HG02759 (cell line): ENCODE data around the gene LAMA4.
"Not testable (repeated sequence)": the region's sequence is repeated elsewhere in the genome, so short reads cannot be mapped to it uniquely, and the experiment has no call there.

Experiments used
- ATAC-seq: cut with Tn5 transposase; IDR thresholded peaks from one replicate; pipeline ENCODE4 v1.9.1; 2021; ENCODE audit warnings: mild to moderate bottlenecking, moderate library complexity; ENCODE audit not compliant: unreplicated experiment

Gene LAMA4

DNA sequence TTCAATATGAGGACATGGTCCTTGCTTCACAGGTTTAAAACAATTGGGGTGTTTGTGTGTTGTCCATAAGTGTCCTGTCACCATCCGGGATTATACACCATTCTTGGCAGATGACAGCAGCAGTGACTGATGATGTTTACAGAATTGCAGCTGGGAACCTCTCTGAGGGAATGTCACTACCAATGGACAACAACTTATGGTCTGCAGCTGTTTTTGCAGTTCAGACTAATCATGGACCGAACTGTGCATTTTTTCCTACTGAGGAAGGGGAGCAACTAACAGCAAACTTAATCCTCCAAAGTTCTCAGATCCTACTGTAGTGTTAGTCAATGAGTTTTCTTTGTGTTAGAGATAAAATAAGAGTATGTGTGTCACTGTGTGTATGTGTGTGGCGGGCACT, 140.9 kb downstream of the LAMA4 start:
- no peak for ATAC-seq

DNA sequence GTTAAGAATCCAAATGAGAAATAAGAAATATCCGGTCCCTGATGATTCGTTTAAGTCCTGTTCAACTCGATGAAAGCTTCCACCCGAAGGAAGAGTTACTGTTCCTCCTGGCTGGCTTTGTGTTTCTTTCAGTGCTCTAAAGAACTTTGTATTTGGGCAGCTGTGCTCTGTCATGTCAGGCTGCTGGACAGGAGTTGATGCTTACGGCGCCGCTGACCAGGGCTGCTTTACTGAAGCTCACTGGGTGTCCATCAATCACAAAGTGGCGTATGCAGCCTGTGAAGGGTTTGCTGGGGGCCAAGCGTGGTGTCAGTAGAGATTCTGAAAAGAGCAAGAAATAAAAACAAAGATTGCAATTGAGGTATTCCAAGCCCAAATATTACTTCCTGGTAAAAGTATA, 145.1 kb downstream of the LAMA4 start:
- no peak for ATAC-seq

DNA sequence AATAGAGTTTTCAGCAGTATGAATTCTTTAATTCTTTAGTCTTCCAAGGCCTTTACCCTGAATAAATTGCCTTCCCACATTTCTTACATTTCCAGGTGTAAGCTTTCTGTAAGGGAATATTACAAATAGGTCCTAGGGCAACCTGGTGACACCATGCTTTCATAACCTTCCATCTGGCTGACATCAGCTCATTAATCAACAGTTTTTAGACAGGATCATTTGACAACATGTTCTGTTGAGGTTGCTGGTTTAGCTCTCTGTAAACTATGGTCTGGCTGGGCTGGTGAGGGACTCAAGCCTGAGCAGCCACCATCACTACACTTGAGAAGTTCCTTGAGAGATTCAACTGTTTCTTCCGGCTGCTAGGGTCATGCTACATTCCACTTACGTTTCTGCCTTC, 147.8 kb downstream of the LAMA4 start:
- ATAC-seq, result no peak

DNA sequence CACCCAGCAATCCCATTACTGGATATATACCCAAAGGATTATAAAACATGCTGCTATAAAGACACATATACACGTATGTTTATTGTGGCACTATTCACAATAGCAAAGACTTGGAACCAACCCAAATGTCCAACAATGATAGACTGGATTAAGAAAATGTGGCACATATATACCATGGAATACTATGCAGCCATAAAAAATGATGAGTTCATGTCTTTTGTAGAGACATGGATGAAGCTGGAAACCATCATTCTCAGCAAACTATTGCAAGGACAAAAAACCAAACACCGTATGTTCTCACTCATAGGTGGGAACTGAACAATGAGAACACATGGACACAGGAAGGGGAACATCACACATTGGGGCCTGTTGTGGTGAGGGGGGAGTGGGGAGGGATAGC, 148.3 kb downstream of the LAMA4 start:
- ATAC-seq, result not testable (repeated sequence)

DNA sequence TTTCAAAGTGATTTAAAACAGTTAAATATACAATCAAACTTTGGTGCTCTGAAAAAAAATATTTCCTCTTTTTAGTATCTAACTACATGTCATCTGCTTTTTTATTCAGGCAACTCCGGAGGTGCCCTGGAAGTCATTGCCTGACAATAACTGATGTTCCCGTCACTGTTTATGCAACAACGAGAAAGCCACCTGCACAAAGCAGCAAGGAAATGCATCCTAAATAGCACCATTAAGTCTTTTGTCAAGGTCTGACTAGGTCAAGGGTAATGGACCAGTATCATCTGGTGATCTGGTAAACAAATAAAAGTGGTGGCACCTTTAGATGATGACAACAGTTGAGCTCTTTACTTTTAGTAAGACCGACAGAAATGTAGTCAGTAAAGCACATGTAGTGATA, 153.8 kb downstream of the LAMA4 start:
- ATAC-seq, result no peak

DNA sequence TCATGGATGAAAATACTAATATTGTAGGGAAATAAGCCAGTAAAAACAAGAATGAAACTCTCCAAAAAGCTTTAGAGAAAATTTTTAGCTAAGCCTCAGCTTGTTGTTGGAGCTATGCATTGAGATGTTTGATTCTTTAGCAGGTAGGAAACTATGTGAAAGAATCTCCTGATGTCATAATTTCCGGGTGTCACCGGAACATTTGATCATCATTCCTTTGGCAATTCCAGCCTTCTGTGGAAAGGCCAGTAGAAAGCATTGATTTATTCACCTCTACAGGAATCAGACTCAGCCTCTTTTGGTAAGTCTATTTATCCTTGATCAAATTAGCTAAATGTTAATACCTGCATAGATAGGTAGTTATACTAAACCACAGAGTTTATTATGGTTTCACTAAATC, 157.5 kb downstream of the LAMA4 start:
- no peak for ATAC-seq

DNA sequence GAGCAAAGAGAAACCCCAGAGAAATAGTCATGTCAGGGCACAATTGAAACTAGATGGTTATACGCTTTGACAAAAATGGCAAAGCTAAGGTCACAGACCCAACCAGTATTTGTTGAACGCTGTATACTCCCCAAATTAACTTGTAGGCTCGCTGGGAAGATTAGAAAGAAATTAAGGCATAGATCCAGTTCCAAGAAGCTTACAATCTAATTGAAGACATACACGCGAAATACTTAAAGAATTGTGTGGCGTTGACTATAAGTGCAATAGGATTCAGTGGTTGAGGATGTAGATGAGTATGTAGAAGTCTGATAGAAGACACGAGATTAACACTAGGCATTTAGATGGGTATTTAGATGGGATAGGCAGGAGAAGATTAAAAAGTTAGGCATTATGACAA, 166.5 kb downstream of the LAMA4 start:
- ATAC-seq, result no peak

DNA sequence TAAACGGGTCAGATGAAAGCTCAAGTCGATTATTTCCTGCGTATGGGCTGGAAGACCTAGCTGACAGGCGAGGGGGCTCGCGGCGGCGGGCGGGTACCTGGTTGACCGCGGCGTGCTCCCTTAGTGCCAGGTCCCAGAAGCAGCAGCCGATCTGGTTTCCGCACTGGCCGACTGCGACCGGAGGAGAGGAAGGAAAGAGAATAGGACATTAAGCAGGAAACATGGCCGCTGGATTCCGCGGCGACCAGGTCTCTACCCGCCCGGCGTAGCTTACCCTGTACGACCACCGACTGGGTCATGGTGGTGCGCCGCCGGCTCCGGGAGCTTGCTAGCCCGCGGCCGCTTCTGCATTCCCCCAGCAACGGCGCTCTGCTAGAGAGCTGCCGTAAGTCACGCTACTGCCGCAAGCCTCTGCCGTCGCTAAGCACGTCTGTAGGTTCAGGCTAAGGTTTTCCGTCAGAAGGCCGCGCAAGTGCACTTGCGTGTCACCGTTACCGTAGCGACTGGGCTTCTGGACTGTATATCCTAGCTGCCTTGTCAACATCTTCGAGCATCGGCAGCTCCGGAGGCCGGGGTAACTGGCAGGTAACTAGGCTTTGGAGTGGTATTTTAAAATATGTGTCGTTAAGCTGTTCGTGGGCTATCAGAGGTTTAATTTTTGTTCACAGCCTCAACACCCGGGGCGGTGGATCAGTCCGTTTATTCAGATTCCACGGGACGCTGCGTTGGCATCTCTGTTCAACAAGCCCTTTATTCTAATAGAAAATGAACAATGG, 167.0 kb downstream of the LAMA4 start, which contains the start of the genes FAM229B and TUBE1:
FAM229B (plus strand) TSS at position 456 of the 776 bp plus-strand sequence. CDS start 11,693 bp downstream, outside the sequence.
TUBE1 (minus strand) TSS at position 347 of the 776 bp plus-strand sequence; CDS start at position 299, 48 bp downstream.
- peak; percentile 98 for ATAC-seq

DNA sequence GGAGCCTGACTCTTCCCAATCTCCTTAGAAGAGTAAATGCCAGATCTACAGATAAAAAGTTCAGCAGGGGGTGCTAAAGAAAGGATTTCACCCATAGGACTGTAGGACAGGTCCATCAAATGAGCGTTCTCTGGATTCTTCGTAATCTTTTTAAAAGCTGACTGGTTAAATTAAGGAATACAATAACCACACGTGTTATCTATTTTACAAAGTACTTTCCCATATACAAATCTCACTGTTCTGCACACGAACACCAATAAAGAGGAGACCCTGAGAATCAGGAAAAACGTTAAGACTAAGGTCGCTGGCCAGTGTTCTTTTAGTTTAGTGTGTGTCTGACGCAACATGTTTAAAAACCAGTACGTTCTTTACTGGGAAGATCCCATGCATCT, 167.6 kb downstream of the LAMA4 start:
- ATAC-seq, result peak; percentile 18

DNA sequence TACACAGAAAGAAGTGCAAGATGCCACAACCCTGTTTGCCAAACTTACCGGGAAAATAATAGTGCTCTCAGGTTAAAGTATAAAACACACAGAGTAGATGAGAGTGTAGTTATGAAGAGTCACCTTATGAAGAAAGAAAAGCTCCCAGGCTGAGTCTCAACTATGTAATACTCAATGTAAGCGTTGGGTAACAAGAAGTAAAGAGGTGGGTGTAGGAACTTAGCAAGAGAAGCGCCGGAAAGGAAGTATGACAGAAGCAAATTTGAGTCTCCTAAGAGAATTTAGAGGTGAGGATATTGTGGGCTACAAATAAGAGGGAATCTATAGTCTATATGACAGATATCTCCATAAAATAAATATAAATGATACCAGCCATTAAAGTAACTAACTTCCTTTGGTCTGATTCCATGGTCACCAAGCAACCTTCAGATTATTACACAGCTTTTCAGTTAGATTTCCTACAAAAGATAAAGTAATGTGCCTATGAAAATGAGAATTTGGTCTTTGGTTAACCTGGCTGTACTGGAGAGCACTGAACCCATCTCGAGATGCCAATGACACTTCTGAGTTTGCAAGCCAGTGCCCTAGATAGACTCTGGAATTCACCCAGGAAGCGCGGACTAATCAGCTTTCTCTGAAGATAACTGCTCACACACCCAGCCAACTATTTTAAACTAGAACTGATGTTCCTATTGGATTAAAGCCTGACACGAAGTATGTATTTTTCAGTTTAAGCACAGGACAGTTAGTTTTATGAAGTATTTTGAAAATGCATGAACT, 168.9 kb downstream of the LAMA4 start:
- ATAC-seq, result no peak

DNA sequence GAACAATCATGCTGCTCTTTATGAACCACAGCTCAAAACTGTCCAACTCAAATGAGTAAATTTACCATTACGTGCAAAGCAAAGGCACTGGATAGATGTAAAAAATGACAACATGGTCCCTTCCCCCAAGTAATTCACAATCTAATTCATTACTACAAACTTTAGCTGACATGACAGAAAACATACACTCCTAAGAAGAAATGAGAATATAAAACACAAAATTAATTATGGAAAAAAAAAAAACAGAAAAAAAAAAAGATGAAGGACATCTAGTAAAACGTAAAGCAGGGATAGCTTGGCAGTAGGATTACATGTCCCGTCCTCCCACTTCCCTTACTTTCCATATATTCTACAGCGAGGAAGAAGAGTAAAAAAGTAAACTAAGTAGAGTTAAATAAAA, 172.8 kb downstream of the LAMA4 start:
- no peak for ATAC-seq

DNA sequence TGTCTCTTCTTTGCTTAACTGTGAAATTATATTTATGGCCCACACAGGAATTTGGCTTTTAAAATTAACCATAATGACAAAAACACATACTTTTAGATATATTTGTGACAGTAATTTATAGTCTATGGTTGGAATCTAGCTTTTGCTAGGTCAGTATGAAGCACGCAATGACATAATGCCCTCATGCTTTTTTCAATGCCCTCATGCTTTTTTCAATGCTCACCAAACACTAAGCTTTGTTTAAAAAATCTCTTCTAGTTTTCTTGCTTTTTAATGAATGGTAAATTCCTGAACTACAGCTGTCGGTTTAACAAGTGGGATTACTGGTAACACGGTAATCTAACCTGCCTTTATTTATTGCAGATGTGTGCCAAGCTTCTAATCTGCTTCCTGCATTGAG, 187.8 kb downstream of the LAMA4 start:
- ATAC-seq, result no peak

DNA sequence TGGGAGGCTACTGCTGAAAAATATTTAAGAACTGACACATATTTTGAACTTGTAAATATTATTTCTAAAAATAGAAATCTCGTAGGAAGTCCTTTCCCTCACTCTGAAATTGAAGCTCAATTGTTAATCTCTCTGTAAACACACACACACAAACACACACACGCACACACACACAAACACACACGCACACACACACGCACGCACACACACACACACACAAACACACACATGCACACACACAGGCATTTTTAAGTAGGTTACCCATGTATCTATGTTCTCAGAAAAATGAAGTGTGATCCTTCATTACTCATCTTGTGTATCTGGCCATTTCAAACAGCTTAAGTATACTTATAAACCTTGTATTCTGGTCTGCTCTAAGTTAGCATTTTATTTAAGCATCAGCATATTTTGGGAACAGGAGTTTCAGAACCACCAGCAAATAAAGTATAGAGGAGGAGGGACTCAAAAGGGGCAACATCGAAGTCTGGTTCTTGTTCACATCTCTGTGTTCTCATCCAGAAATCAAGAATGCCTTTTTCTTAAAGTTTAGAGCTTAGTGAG, 188.9 kb downstream of the LAMA4 start:
- no peak for ATAC-seq

DNA sequence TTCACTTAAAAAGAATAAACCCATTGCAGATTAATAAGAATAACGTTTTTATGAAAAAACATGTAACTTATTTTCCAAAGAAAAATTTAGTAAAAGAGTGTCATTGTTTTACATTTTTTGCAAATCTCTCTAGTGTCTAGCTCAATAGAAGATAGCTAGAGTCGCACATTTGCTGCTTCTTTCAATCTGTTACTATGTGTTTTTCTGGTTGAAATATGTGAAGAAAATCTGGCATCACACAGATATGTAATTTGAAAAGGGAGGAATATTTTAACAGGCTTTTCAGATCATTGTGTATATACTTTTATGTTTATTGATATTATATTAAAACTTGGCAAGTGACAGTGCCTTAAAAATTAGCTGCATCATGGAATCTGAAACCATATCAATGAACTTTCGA, 191.4 kb downstream of the LAMA4 start:
- ATAC-seq, result no peak

DNA sequence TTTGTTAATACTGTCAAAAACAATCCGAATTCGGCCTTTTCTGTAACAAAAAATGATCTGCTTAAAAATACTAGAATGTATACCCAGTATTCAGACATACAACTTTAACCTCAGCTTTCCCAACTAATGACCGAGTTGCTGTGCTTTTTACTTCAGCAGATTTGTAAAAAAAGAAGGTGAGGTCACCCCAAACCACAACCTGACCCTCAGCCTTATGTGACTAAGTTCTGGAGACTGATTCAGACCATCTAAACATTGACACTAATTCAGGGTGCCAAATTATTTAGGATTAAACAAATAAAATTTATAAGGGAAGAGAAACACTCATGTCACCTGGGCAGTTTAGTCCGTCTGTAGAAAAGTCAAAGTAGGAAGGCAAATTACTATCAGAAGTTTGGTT, 192.8 kb downstream of the LAMA4 start:
- no peak for ATAC-seq
